ENCODE results near the gene ACVR1C.

The ACVR1C gene

DNA sequence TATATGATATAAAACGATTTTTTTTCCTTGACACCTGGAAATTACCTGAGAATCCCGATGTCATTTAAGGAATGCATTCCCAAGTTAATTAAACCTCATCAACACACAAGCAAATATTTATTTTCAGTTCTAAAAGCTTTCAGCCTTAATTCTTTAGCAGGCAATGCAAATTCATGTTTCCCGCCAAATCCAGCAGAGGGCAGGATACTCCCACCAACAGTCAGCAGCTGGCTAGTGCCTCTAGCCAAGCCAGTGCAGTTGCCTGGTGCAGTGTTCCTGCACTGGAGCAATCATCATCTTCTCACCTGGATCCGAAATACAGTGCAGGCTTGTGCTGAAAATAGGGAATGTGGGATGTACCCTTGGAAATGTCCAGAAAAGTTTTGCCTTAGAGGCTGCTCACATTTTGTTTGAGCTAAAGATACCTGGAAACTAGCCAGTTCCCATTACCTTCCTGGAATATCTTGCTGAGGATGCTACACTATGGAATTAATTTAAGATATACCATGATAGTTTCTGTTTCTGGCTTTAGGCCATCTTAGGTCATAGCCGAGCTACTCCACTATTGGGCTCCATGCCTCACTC is 136.4 kb downstream of the ACVR1C start:
- DNase-seq = peak; percentile 69 to 73

GRCh38 chr2:157489983-157490382 is 138.7 kb downstream of the ACVR1C start:
- DNase-seq = no peak

DNA sequence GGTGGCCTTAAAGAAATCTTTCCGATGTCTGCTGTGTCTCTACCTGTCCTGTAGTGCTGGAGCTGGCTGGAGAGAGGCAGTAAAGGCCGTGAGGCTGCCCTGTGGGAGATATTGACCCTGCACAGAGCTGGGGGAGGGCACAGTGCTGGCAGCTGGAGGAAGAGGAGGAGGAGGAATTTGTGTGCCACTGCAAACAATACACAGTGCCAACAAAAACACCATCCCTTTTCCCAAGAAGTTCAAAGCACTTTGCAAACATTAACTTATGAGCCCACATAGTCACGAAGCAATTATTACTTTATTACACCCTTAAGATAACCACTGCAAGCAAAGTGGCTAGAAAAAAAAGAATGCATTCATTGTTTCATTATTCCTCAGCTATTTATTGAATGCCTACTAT is 139.8 kb downstream of the ACVR1C start:
- DNase-seq = no peak

DNA sequence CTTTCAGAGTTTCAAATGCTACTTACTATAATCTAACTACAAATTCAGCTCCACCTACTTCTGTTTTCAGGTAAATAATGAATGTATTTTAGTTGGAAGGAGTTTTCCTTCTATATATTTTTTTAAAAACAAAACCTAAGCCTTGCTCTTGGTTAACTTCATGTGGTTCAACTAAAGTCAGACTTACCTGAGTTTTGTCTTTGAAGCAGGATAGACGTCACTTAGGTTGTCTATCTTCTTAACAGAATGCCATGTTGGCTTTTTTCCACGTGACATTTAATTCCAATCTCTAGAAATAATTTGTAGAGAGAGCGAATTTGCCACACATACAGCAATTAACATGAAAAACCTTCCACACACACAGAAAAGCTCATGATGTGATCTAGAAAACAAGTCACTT is 140.9 kb downstream of the ACVR1C start:
- no peak for DNase-seq

DNA sequence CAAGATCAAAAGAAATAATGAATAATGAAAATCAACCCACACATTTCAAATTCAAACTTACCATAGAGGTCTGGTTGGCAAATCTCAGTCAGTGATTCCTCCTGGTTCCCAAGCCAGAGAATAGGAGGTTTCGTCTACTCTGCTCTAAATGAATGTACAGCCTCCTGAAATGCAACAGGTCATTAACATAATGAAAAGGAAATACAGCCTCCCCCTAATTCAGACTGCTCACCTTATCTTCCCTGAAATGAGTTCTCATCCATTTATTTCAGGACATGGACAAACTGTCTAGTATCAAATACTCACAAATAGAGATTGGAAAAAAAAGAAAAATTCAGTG is 141.4 kb downstream of the ACVR1C start:
- no peak for DNase-seq

GRCh38 chr2:157486596-157487270 is 141.9 kb downstream of the ACVR1C start:
- DNase-seq = no peak

DNA sequence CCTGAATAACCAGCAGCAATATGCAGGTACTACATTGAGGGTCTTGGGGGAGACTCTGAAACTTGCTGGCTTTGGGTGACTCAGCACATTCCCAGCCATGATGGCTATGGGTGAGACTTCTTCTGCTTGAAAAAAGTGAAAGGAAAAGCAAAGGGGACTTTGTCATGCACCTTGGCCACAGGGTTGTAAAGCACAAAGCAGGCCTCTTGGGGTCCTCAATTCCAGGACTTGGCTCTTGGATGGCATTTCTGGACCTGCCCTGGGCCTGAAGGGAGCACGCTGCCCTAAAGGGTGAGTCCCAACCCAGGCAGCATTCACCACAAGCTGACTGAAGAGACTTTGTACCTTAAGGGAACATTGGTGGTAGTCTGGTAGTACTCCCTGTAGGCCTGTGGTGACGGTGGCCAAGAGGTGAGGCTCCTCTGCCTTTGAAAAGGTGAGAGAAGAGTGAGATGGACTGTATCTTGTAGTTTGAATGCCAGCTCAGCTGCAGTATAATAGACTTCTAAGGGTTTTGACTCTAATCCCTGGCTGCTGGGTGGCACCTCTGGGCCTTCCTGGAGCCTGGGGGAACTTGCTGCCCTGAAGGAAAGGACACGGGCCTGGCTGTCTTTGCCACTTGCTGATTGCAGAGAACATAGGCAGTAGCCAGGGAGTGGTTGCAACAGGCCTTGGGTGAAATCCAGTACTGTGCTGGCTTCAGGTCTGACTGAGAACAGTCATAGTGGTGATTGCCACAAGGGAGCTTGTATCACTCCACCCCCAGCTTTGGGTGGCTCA is 148.3 kb downstream of the ACVR1C start:
- peak; percentile 51 for DNase-seq

GRCh38 chr2:157479081-157480027 is 149.3 kb downstream of the ACVR1C start:
- DNase-seq = no peak

- DNase-seq = no peak
These were observed 150.7 kb downstream of the ACVR1C start for GRCh38 chr2:157477919-157478318.

DNA sequence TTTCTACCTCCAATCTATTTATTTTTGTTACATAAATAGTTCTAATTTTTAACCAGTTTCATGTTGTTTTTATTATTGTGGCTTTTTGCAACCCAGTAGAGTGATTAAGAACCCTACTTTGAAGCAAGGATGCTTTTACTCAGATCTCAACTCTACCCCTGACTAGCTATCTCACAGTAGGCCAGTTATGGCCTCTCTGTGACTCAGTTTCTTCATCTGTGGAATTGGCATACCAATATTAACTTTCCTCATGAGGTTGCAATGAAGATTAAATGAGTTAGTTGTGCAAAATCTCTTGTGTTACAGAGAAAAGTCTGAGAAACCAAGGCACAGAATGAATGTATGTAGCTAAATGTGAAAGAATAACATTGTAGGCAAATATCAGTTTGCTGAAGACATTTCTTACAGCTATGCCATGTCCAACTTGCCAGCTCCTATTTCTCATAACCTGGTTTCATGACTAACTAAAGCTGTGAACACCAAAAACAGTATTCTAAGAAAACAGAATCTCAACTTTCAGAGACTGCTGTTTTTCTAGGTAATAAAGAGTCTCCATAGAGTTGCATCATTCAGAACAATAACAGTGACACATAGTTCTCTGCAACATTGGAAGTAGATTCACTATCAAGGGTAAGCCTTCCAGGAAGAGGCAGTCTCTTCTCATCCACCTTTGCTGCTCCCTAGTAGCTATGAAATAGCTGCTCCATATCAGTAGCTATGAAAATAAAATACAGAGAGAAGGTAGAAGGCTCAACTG is 151.5 kb downstream of the ACVR1C start:
- no peak for DNase-seq

Data from stimulated activated CD4-positive, alpha-beta T cell treated with anti-CD3 and anti-CD28 coated beads, Interleukin-2, amount 100 ng/mL, for 24 hours (primary cell).